Measurements from ENCODE around the gene WFS1.

Gene WFS1

GRCh38 chr4:6275898-6276806 lies 6.5 kb downstream of the WFS1 start:
- no peaks in the 10 kb centered on the region for H3K27me3 ChIP-seq (ENCODE audit: insufficient read depth, low read length)
- 90% methylated on average over 22 of the region's 22 CpGs for WGBS
- H3K27ac ChIP-seq (ENCODE audit: low read depth, low read length): no peak overlapping the region
- H3K36me3 ChIP-seq (ENCODE audit: insufficient read depth, low read length): peaks cover 7% of the 10 kb centered on the region; the same call in 1 of the 2 replicates
- no peaks in the 10 kb centered on the region for H3K9me3 ChIP-seq (ENCODE audit: insufficient read depth, low read depth, low read length)
- peaks cover 12% of the 10 kb centered on the region for H3K4me1 ChIP-seq (ENCODE audit: insufficient read depth, low read length)
- H3K4me3 ChIP-seq (ENCODE audit: low read length): no peak overlapping the region
- no peak overlapping the region for H3K9ac ChIP-seq (ENCODE audit: low read depth, low read length)

GRCh38 chr4:6277139-6277802 lies 7.6 kb downstream of the WFS1 start:
- 92% methylated on average over 24 of the region's 24 CpGs for WGBS
- peaks cover 10% of the 10 kb centered on the region; the same call in 1 of the 2 replicates for H3K36me3 ChIP-seq (ENCODE audit: insufficient read depth, low read length)
- H3K27me3 ChIP-seq (ENCODE audit: insufficient read depth, low read length): no peaks in the 10 kb centered on the region
- H3K9ac ChIP-seq (ENCODE audit: low read depth, low read length): no peak overlapping the region
- H3K27ac ChIP-seq (ENCODE audit: low read depth, low read length): no peak overlapping the region
- no peaks in the 10 kb centered on the region for H3K9me3 ChIP-seq (ENCODE audit: insufficient read depth, low read depth, low read length)
- peaks cover 12% of the 10 kb centered on the region for H3K4me1 ChIP-seq (ENCODE audit: insufficient read depth, low read length)
- no peak overlapping the region for H3K4me3 ChIP-seq (ENCODE audit: low read length)

DNA sequence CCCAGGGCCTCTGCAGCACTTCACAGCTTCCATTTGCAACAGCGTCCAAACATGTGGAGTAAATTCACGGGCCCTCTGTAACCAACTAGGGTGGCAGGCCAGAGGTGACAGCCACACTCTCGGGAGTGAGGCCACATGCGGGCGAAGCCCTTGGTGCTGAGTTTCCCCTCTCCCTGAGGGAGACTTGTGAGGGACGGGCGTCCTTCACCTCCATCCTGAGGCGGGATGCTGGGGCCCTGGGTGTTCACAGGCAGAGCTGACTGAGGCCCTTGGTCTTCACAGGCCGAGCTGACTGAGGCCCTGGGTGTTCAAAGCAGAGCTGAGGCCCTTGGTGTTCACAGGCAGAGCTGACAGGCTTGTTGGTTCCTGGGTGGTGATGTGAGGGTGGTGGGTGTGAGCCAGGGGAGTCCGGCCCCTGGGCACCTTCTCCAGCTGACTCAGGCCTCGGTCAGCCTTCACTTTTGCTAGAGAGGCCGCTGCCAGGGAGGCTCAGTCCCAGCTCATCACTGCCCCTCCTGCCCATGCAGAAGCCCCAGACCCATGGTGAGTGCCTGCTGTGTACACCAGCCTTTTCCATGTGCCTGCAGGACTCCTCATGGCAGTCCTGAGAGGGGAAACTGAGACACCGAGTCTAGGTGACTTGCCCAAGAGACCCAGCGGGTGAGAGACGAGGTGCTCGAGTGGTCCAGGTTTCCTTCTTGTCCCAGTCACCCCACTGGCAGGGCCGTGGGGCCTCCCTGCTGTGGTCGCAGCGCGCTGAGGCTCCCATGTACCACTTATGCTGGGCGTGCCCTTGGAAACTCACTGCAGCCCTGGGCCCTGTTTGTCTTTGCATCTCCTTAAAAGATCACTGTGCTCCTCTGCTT lies 8.5 kb downstream of the WFS1 start:
- 93% methylated on average over 21 of the region's 21 CpGs for WGBS
- Histone ChIP-seq H3K36me3 (ENCODE audit: insufficient read depth, low read length) (peaks cover 10% of the 10 kb centered on the region; the same call in 1 of the 2 replicates), H3K9me3 (ENCODE audit: insufficient read depth, low read depth, low read length) (no peaks in the 10 kb centered on the region), H3K27ac (ENCODE audit: low read depth, low read length) (no peak overlapping the region), H3K4me1 (ENCODE audit: insufficient read depth, low read length) (peaks cover 11% of the 10 kb centered on the region), H3K27me3 (ENCODE audit: insufficient read depth, low read length) (no peaks in the 10 kb centered on the region), H3K9ac (ENCODE audit: low read depth, low read length) (no peak overlapping the region), H3K4me3 (ENCODE audit: low read length) (no peak overlapping the region)

DNA sequence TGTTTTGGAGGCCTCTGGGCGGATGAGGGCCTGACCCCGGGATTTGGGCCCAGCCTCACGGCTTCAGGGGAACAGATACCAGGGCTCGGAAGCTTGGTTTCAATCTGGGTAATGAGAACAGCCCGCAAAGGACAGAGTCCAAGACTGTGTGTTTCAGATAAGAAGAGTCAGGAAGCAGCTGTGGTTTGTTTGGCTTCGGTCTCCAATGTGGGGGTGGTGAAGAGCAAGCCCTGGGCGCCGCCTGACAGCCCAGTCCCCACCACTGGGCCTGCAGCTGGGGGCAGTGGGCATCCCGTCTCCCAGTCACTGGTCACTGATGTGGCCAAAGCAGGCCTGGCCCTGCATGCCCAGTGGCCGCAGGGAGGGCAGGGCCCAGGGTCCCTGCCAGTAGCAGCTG lies 9.1 kb downstream of the WFS1 start:
- Histone ChIP-seq H3K9me3 (ENCODE audit: insufficient read depth, low read depth, low read length) (no peaks in the 10 kb centered on the region), H3K4me3 (ENCODE audit: low read length) (no peak overlapping the region), H3K36me3 (ENCODE audit: insufficient read depth, low read length) (peaks cover 10% of the 10 kb centered on the region; the same call in 1 of the 2 replicates), H3K27ac (ENCODE audit: low read depth, low read length) (no peak overlapping the region), H3K9ac (ENCODE audit: low read depth, low read length) (no peak overlapping the region), H3K27me3 (ENCODE audit: insufficient read depth, low read length) (no peaks in the 10 kb centered on the region), H3K4me1 (ENCODE audit: insufficient read depth, low read length) (peaks cover 5% of the 10 kb centered on the region)
- WGBS: 93% methylated on average over 10 of the region's 10 CpGs

- Histone ChIP-seq H3K9me3 (ENCODE audit: insufficient read depth, low read depth, low read length) (no peaks in the 10 kb centered on the region), H3K4me1 (ENCODE audit: insufficient read depth, low read length) (no peaks in the 10 kb centered on the region), H3K27me3 (ENCODE audit: insufficient read depth, low read length) (no peaks in the 10 kb centered on the region), H3K27ac (ENCODE audit: low read depth, low read length) (no peak overlapping the region), H3K4me3 (ENCODE audit: low read length) (no peak overlapping the region), H3K9ac (ENCODE audit: low read depth, low read length) (no peak overlapping the region), H3K36me3 (ENCODE audit: insufficient read depth, low read length) (peaks cover 12% of the 10 kb centered on the region; the same call in 1 of the 2 replicates)
- WGBS: 93% methylated on average over 14 of the region's 14 CpGs
These were observed 10.1 kb downstream of the WFS1 start for GRCh38 chr4:6279582-6280289.

- Histone ChIP-seq H3K36me3 (ENCODE audit: insufficient read depth, low read length) (peaks cover 12% of the 10 kb centered on the region; the same call in 1 of the 2 replicates), H3K27me3 (ENCODE audit: insufficient read depth, low read length) (no peaks in the 10 kb centered on the region), H3K27ac (ENCODE audit: low read depth, low read length) (no peak overlapping the region), H3K9ac (ENCODE audit: low read depth, low read length) (no peak overlapping the region), H3K4me1 (ENCODE audit: insufficient read depth, low read length) (no peaks in the 10 kb centered on the region), H3K9me3 (ENCODE audit: insufficient read depth, low read depth, low read length) (no peaks in the 10 kb centered on the region), H3K4me3 (ENCODE audit: low read length) (no peak overlapping the region)
- WGBS: 83% methylated on average over 16 of the region's 16 CpGs
These were observed 10.8 kb downstream of the WFS1 start for GRCh38 chr4:6280365-6280996.

DNA sequence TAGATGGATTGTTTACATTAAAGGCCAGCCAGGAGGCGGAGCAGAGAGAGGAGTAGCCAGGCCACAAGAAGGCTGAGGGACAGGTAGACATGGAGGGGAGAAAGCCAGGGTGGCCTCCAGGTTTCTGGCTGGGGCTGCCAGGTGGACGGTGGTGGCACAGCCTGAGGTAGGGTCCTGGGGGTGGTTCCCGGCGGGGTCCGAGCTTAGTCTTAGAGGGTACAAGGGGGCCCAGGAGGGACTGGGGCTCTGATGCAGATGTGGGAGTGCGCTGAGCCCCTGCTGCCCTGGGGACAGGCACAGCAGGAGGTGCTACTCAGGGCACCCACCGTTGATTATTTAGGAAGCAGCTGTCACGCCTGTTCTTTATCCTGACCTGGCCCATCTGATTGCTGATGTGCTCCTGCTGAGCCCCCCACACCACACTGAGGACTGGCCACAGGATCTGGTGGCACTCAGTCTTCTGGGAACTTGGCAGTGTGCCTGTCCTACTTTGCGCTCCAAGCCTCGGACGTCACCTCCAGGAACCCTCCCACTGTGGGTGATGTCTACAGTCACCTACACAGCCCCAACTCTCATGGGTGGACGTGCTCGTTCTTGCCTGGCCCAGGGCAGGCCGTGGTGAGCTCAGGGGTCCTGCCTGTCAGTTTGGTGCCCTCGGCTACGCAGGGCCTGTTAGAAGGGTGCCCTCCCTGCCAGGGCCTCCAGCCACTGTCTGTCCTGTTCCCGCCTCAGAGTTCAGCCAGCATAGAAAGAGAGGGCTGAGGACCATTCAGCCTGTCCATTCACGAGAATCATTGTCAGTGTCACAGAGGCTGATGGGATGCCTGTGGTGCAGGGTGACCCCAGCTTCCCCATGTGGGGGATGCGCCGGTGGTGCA lies 12.0 kb downstream of the WFS1 start:
- H3K27ac ChIP-seq (ENCODE audit: low read depth, low read length): no peak overlapping the region
- H3K4me3 ChIP-seq (ENCODE audit: low read length): no peak overlapping the region
- 94% methylated on average over 20 of the region's 20 CpGs for WGBS
- peaks cover 12% of the 10 kb centered on the region; the same call in 1 of the 2 replicates for H3K36me3 ChIP-seq (ENCODE audit: insufficient read depth, low read length)
- H3K4me1 ChIP-seq (ENCODE audit: insufficient read depth, low read length): no peaks in the 10 kb centered on the region
- H3K9me3 ChIP-seq (ENCODE audit: insufficient read depth, low read depth, low read length): no peaks in the 10 kb centered on the region
- no peak overlapping the region for H3K9ac ChIP-seq (ENCODE audit: low read depth, low read length)
- H3K27me3 ChIP-seq (ENCODE audit: insufficient read depth, low read length): no peaks in the 10 kb centered on the region

DNA sequence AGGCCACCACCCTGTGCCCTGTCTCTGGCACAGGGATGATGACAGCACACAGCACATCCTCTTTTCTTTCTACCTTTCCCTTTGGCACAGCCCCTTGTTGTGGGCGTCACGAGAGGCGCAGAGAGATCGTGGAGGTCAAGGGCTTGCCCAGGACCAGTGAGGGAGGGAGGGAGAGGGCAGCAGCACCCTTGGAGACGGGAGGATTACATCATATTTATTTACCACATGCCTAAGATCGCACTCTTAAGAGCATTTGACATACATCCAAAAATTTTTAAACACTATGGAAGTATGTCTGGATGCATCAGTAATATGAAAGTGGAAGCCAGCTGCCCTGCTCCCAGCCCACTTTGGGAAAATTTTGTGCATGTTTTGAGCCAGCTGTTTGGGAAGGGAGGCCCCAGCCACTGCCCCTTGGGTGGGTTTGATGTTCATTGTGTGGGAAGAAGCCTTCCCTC lies 12.7 kb downstream of the WFS1 start:
- Histone ChIP-seq H3K4me3 (ENCODE audit: low read length) (no peak overlapping the region), H3K36me3 (ENCODE audit: insufficient read depth, low read length) (peaks cover 19% of the 10 kb centered on the region), H3K9ac (ENCODE audit: low read depth, low read length) (no peak overlapping the region), H3K9me3 (ENCODE audit: insufficient read depth, low read depth, low read length) (no peaks in the 10 kb centered on the region), H3K27me3 (ENCODE audit: insufficient read depth, low read length) (no peaks in the 10 kb centered on the region), H3K4me1 (ENCODE audit: insufficient read depth, low read length) (no peaks in the 10 kb centered on the region), H3K27ac (ENCODE audit: low read depth, low read length) (no peak overlapping the region)
- WGBS: 100% methylated on average over 4 of the region's 6 CpGs

DNA sequence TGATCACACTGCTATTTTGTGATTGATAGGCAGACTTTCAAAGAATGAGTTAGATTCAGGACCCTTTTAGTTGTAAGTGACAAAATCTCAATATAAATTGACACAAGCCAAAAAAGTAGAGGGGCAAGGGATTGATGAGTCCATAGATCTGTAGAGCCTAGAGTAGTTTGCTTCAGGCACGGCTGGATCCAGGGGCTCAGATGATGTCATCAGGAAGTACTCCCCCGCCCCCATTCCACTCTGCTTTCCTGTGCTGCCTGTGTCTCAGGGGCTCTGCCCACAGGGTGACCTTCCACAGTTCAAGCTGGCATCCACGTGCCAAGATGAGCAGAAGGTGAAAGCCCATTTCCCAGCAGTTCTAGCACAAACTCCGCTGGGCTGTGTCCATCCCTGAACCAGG lies 13.6 kb downstream of the WFS1 start:
- 94% methylated on average over 4 of the region's 4 CpGs for WGBS
- no peak overlapping the region for H3K27ac ChIP-seq (ENCODE audit: low read depth, low read length)
- no peaks in the 10 kb centered on the region for H3K4me1 ChIP-seq (ENCODE audit: insufficient read depth, low read length)
- H3K36me3 ChIP-seq (ENCODE audit: insufficient read depth, low read length): peaks cover 17% of the 10 kb centered on the region
- H3K27me3 ChIP-seq (ENCODE audit: insufficient read depth, low read length): no peaks in the 10 kb centered on the region
- H3K9ac ChIP-seq (ENCODE audit: low read depth, low read length): no peak overlapping the region
- H3K9me3 ChIP-seq (ENCODE audit: insufficient read depth, low read depth, low read length): no peaks in the 10 kb centered on the region
- no peak overlapping the region for H3K4me3 ChIP-seq (ENCODE audit: low read length)
